ENCODE data around the gene INPP4A. TPM values are rescaled to one million over a fixed set of nuclear protein-coding genes. Genes with fewer than 3 reads are reported as not detected.
"Not testable (repeated sequence)": the region's sequence is repeated elsewhere in the genome, so short reads cannot be mapped to it uniquely, and the experiment has no call there.

The INPP4A gene
- total RNA-seq, 1 experiment from 2014 or later = 15.2 TPM

GRCh38 chr2:98588880-98589431 lies 144.3 kb downstream of the INPP4A start:
- DNase-seq (ENCODE audit: low spot score) = no peak
- in situ Hi-C loops (cut with HindIII; ENCODE audit: low sequenced_read_pairs) = no loop called here

GRCh38 chr2:98589489-98589888 lies 144.8 kb downstream of the INPP4A start:
- in situ Hi-C loops (cut with HindIII; ENCODE audit: low sequenced_read_pairs) = no loop called here
- no peak for DNase-seq (ENCODE audit: low spot score)

GRCh38 chr2:98592565-98592964 lies 147.9 kb downstream of the INPP4A start:
- in situ Hi-C loops (cut with HindIII; ENCODE audit: low sequenced_read_pairs) = no loop called here
- DNase-seq (ENCODE audit: low spot score) = no peak

- in situ Hi-C loops (cut with HindIII; ENCODE audit: low sequenced_read_pairs); DNase-seq (ENCODE audit: low spot score): not testable (repeated sequence)
Measured at GRCh38 chr2:98594665-98595064, 150.0 kb downstream of the INPP4A start.

GRCh38 chr2:98598781-98599428 lies 154.2 kb downstream of the INPP4A start:
- in situ Hi-C loops (cut with HindIII; ENCODE audit: low sequenced_read_pairs) = no loop called here
- no peak for DNase-seq (ENCODE audit: low spot score)

GRCh38 chr2:98601532-98602132 lies 157.0 kb downstream of the INPP4A start:
- in situ Hi-C loops (cut with HindIII; ENCODE audit: low sequenced_read_pairs) = no loop called here
- peak; percentile 67 for DNase-seq (ENCODE audit: low spot score)

- no peak for DNase-seq (ENCODE audit: low spot score)
- in situ Hi-C loops (cut with HindIII; ENCODE audit: low sequenced_read_pairs) = no loop called here
Measured at GRCh38 chr2:98604547-98604946, 159.9 kb downstream of the INPP4A start.

- no peak for DNase-seq (ENCODE audit: low spot score)
- in situ Hi-C loops (cut with HindIII; ENCODE audit: low sequenced_read_pairs) = no loop called here
Measured at GRCh38 chr2:98605076-98605475, 160.4 kb downstream of the INPP4A start.

GRCh38 chr2:98606431-98606830 lies 161.8 kb downstream of the INPP4A start:
- DNase-seq (ENCODE audit: low spot score) = no peak
- in situ Hi-C loops (cut with HindIII; ENCODE audit: low sequenced_read_pairs) = no loop called here

GRCh38 chr2:98607104-98607503 lies 162.4 kb downstream of the INPP4A start:
- in situ Hi-C loops (cut with HindIII; ENCODE audit: low sequenced_read_pairs) = no loop called here
- DNase-seq (ENCODE audit: low spot score) = no peak

GRCh38 chr2:98607741-98608115 lies 163.1 kb downstream of the INPP4A start:
- peak; percentile 20 for DNase-seq (ENCODE audit: low spot score)
- in situ Hi-C loops (cut with HindIII; ENCODE audit: low sequenced_read_pairs) = no loop called here

GRCh38 chr2:98608116-98608961 lies 163.7 kb downstream of the INPP4A start, which contains the start of the genes COA5 and UNC50:
Gene COA5 (minus strand): TSS chr2:98608512. CDS start chr2:98608405, 107 bp downstream.
Gene UNC50 (plus strand): TSS chr2:98608589. CDS start chr2:98609760, 1,171 bp downstream.
- DNase-seq (ENCODE audit: low spot score) = peak; percentile 81
- in situ Hi-C loops (cut with HindIII; ENCODE audit: low sequenced_read_pairs) = no loop called here

- in situ Hi-C loops (cut with HindIII; ENCODE audit: low sequenced_read_pairs) = no loop called here
- DNase-seq (ENCODE audit: low spot score) = no peak
Measured at GRCh38 chr2:98608962-98609604, 164.4 kb downstream of the INPP4A start.

- in situ Hi-C loops (cut with HindIII; ENCODE audit: low sequenced_read_pairs) = no loop called here
Measured at GRCh38 chr2:98614024-98614739, 169.5 kb downstream of the INPP4A start.

GRCh38 chr2:98615481-98615880 lies 170.8 kb downstream of the INPP4A start:
- in situ Hi-C loops (cut with HindIII; ENCODE audit: low sequenced_read_pairs) = no loop called here
- DNase-seq (ENCODE audit: low spot score) = no peak

More at GRCh38 chr2:98614024-98614739, 169.5 kb downstream of the INPP4A start:
- DNase-seq (ENCODE audit: low spot score) = no peak

GRCh38 chr2:98617149-98617548 lies 172.5 kb downstream of the INPP4A start:
- in situ Hi-C loops (cut with HindIII; ENCODE audit: low sequenced_read_pairs) = no loop called here
- no peak for DNase-seq (ENCODE audit: low spot score)

GRCh38 chr2:98623657-98624056 lies 179.0 kb downstream of the INPP4A start:
- peak; percentile 75 for DNase-seq (ENCODE audit: low spot score)
- in situ Hi-C loops (cut with HindIII; ENCODE audit: low sequenced_read_pairs) = no loop called here

- in situ Hi-C loops (cut with HindIII; ENCODE audit: low sequenced_read_pairs) = no loop called here
- DNase-seq (ENCODE audit: low spot score) = no peak
Measured at GRCh38 chr2:98632351-98632750, 187.7 kb downstream of the INPP4A start.
